Body of pancreas (tissue), 4 donors: Measurements from ENCODE around the gene NEK11. TPM values are rescaled to one million over a fixed set of nuclear protein-coding genes. Genes with fewer than 3 reads are reported as not detected.

Experiments used
- ATAC-seq: fragments of 150-250 bp; one replicate; pipeline ENCODE4 v1.9.1; 2016
- DNase-seq, 4 donors: peaks; one replicate each; pipeline ENCODE4 v3.0.0-alpha.2; 2019
- H3K27ac ChIP-seq, 4 donors: fragments of 200-600 bp; sonication (generic); 1 replicate in 3 of 4; 2 replicates in 1 of 4; pipeline versions ENCODE4 v1.5.1 to v1.6.1; 2016 to 2019; ENCODE audit warnings: mild to moderate bottlenecking in 1 of 4, mixed read lengths in 1 of 4, moderate library complexity in 1 of 4
- H3K27me3 ChIP-seq, 2 donors: fragments of 200-600 bp; sonication (generic); one replicate each; pipeline ENCODE4 v1.6.0; 2016; ENCODE audit warnings: mild to moderate bottlenecking in 1 of 2
- H3K36me3 ChIP-seq, 2 donors: fragments of 200-600 bp; sonication (generic); replicated peaks in 1 of 2; 2 replicates each; pipeline ENCODE4 v1.5.1; 2016; ENCODE audit warnings: low read depth in 2 of 2; ENCODE audit not compliant: insufficient read depth in 1 of 2
- H3K4me1 ChIP-seq: fragments of 200-600 bp; sonication (generic); one replicate; pipeline ENCODE4 v1.6.0; 2016
- H3K4me3 ChIP-seq, 2 donors: fragments of 200-600 bp; sonication (generic); 1 replicate in 1 of 2; 2 replicates in 1 of 2; pipeline ENCODE4 v1.5.1; 2016 to 2019
- H3K9me3 ChIP-seq, 3 donors: fragments of 200-600 bp; sonication (generic); 1 replicate in 2 of 3; 2 replicates in 1 of 3; pipeline ENCODE4 v1.5.1; 2016
- POLR2A ChIP-seq, 3 donors: fragments of 450-650 bp; IDR thresholded peaks; one replicate each; pipeline ENCODE4 v1.6.1; 2016; ENCODE audit warnings: antibody characterized with exemption in 3 of 3, mild to moderate bottlenecking in 2 of 3
- WGBS, 2 donors: methylation state at CpG; one replicate each; pipeline ENCODE4 v1.1.5; 2017; 5-methylcytosine and 5-hydroxymethylcytosine counted together
- intact Hi-C: fragments of 100-400 bp; cut with DNase I; formaldehyde crosslinking; loops from one replicate; pipeline ENCODE4 v1.15.1; 2023
- total RNA-seq, 2 donors: library from RNA; depleted of rRNA; stranded (reverse); fragments of >200 nt; gene quantifications; one replicate each; pipeline ENCODE4 v1.1.0, GENCODE V29; 2016
- TF ChIP-seq, protein P1 (sequence below), 7 experiments: fragments of 450-650 bp in 4 of 7; fragments of 200-600 bp in 3 of 7; sonication (generic) in 3 of 7; IDR thresholded peaks; one replicate each; pipeline ENCODE4 v1.5.1; 2016 to 2019; ENCODE audit warnings: antibody characterized with exemption in 7 of 7

NEK11 gene
- total RNA-seq, 2 donors from 2014 or later, result 3.4 to 10.2 TPM

DNA sequence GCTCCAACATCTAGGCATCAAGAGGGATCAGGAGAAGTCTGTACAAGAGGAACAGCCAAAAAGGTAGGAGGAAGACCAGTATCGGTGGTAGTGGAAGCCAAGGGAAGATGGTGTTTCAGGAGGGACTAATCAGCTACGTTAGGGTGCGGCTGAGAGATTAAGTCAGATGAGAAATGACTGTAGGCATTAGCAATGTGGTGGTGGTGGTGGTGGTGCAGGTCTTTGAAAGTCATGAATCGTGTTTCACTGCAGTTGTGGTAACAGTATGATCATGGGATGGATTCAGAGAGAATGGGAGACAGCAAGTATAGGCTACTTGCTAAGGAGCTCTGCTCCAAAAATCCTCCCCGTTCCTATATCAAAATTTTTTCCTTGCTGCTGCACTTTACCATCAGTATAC is 35.6 kb upstream of the NEK11 start:
- DNase-seq (no peak), ATAC-seq (no peak)
- no peaks in the 10 kb centered on the region for H3K27me3 ChIP-seq
- H3K27ac ChIP-seq, result no peak overlapping the region
- H3K4me1 ChIP-seq, result no peaks in the 10 kb centered on the region
- WGBS, 2 donors, result 96% methylated on average over 5 of the region's 5 CpGs
- no peak overlapping the region for H3K4me3 ChIP-seq
- intact Hi-C loops, result no loop called here
- peaks cover 0 to 2% of the 10 kb centered on the region in 2 donors for H3K36me3 ChIP-seq
- H3K9me3 ChIP-seq, result no peaks in the 10 kb centered on the region
- TF ChIP-seq POLR2A (IDR thresholded peaks at IDR 0.05), result no peak
- TF ChIP-seq, protein P1, sequence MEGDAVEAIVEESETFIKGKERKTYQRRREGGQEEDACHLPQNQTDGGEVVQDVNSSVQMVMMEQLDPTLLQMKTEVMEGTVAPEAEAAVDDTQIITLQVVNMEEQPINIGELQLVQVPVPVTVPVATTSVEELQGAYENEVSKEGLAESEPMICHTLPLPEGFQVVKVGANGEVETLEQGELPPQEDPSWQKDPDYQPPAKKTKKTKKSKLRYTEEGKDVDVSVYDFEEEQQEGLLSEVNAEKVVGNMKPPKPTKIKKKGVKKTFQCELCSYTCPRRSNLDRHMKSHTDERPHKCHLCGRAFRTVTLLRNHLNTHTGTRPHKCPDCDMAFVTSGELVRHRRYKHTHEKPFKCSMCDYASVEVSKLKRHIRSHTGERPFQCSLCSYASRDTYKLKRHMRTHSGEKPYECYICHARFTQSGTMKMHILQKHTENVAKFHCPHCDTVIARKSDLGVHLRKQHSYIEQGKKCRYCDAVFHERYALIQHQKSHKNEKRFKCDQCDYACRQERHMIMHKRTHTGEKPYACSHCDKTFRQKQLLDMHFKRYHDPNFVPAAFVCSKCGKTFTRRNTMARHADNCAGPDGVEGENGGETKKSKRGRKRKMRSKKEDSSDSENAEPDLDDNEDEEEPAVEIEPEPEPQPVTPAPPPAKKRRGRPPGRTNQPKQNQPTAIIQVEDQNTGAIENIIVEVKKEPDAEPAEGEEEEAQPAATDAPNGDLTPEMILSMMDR (IDR thresholded peaks at IDR 0.05), result no peak

- ATAC-seq, result no peak
- intact Hi-C loops, result no loop called here
- no peaks in the 10 kb centered on the region for H3K9me3 ChIP-seq
- no peak overlapping the region for H3K4me3 ChIP-seq
- WGBS, 2 donors, result 74 to 82% methylated on average over 3 of the region's 3 CpGs
- DNase-seq, result no peak
- no peaks in the 10 kb centered on the region for H3K4me1 ChIP-seq
- TF ChIP-seq POLR2A (IDR thresholded peaks at IDR 0.05), result no peak
- TF ChIP-seq, protein P1 (IDR thresholded peaks at IDR 0.05), result no peak
- H3K36me3 ChIP-seq, result peaks cover 0 to 4% of the 10 kb centered on the region in 2 donors
- H3K27ac ChIP-seq, result no peak overlapping the region
- no peaks in the 10 kb centered on the region for H3K27me3 ChIP-seq
These were observed 34.3 kb upstream of the NEK11 start for GRCh38 chr3:130992344-130992743.

- Histone ChIP-seq H3K4me1 (no peaks in the 10 kb centered on the region), H3K27ac (no peak overlapping the region), H3K27me3 (no peaks in the 10 kb centered on the region), H3K36me3 (peaks cover 0 to 2% of the 10 kb centered on the region in 2 donors), H3K4me3 (no peak overlapping the region), H3K9me3 (no peaks in the 10 kb centered on the region)
- intact Hi-C loops, result no loop called here
- WGBS, 2 donors, result 93 to 94% methylated on average over 7 of the region's 7 CpGs
- ATAC-seq, result no peak
- TF ChIP-seq, protein P1 (IDR thresholded peaks at IDR 0.05), result no peak
- no peak for TF ChIP-seq POLR2A (IDR thresholded peaks at IDR 0.05)
- DNase-seq, result no peak
These were observed 29.4 kb upstream of the NEK11 start for GRCh38 chr3:130997289-130997688.

- DNase-seq (no peak), ATAC-seq (no peak)
- intact Hi-C loops, result no loop called here
- TF ChIP-seq, protein P1 (IDR thresholded peaks at IDR 0.05), result no peak
- no peak for TF ChIP-seq POLR2A (IDR thresholded peaks at IDR 0.05)
- Histone ChIP-seq H3K36me3 (peaks cover 0 to 2% of the 10 kb centered on the region in 2 donors), H3K4me3 (no peak overlapping the region), H3K9me3 (no peaks in the 10 kb centered on the region), H3K27ac (no peak overlapping the region), H3K27me3 (no peaks in the 10 kb centered on the region), H3K4me1 (no peaks in the 10 kb centered on the region)
- WGBS, 2 donors, result 91 to 92% methylated on average over 1 of the region's 1 CpG
These were observed 25.6 kb upstream of the NEK11 start for GRCh38 chr3:131001071-131001470.

DNA sequence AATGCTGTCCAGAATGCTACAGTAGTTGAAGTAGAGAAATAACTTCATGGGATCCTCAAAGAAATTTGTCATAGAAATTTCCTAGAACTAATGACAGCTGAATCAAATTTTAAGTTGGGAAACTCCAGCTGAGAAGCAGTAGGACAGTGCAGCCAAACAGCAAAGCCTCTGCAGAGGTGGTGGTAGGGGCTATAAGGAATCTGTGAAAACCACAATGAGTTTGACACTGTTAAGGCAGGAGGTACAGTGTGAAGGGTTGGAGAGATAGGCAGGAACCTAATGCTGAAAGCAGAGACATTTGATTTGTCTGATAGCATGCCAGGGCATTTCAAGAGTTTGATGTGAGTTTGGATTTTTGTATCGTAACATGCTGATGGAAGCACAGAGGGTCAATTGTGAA is 22.1 kb upstream of the NEK11 start:
- intact Hi-C loops, result no loop called here
- TF ChIP-seq POLR2A (IDR thresholded peaks at IDR 0.05), result no peak
- TF ChIP-seq, protein P1 (IDR thresholded peaks at IDR 0.05), result no peak
- Histone ChIP-seq H3K27ac (no peak overlapping the region), H3K36me3 (no peaks in the 10 kb centered on the region), H3K4me1 (no peaks in the 10 kb centered on the region), H3K9me3 (no peaks in the 10 kb centered on the region), H3K27me3 (no peaks in the 10 kb centered on the region), H3K4me3 (no peak overlapping the region)
- ATAC-seq, result no peak
- no peak for DNase-seq
- 100% methylated on average over 1 of the region's 1 CpG for WGBS, 2 donors
